ENCODE results near the gene TYSND1.
"Not testable (repeated sequence)": the region's sequence is repeated elsewhere in the genome, so short reads cannot be mapped to it uniquely, and the experiment has no call there.

Gene TYSND1, protein sequence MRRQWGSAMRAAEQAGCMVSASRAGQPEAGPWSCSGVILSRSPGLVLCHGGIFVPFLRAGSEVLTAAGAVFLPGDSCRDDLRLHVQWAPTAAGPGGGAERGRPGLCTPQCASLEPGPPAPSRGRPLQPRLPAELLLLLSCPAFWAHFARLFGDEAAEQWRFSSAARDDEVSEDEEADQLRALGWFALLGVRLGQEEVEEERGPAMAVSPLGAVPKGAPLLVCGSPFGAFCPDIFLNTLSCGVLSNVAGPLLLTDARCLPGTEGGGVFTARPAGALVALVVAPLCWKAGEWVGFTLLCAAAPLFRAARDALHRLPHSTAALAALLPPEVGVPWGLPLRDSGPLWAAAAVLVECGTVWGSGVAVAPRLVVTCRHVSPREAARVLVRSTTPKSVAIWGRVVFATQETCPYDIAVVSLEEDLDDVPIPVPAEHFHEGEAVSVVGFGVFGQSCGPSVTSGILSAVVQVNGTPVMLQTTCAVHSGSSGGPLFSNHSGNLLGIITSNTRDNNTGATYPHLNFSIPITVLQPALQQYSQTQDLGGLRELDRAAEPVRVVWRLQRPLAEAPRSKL

GRCh38 chr10:70146489-70147258 lies at the start of gene TYSND1:
Gene TYSND1 (minus strand): TSS chr10:70146700. CDS start chr10:70146586, 114 bp downstream.
- peak; percentile 86 for DNase-seq

DNA sequence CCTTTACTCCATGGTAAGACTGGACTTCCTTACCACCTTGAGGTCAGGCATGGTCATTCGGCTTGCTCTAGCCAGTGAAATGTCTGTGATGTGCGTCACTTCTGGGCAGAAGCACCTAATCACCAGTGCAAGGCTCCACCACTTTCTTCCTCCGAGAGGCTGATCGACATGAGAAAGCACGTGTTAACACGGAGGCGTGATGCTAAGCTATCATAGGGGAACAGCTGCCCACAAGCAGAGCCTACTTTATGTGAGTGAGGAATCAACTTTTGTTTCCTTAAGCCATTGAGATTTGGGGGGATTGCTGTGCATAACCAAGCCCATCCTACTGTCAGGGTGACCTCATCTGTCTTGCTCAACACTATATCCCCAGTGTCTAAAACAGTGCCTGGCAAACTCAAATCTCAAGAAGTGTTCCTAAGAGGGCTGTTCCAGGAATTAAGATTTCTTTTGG lies 46.9 kb upstream of the TYSND1 start:
- no peak for DNase-seq

- no peak for DNase-seq
Observed at GRCh38 chr10:70192326-70192968, 45.9 kb upstream of the TYSND1 start.

GRCh38 chr10:70191972-70192305 lies 45.4 kb upstream of the TYSND1 start:
- DNase-seq, result no peak

DNA sequence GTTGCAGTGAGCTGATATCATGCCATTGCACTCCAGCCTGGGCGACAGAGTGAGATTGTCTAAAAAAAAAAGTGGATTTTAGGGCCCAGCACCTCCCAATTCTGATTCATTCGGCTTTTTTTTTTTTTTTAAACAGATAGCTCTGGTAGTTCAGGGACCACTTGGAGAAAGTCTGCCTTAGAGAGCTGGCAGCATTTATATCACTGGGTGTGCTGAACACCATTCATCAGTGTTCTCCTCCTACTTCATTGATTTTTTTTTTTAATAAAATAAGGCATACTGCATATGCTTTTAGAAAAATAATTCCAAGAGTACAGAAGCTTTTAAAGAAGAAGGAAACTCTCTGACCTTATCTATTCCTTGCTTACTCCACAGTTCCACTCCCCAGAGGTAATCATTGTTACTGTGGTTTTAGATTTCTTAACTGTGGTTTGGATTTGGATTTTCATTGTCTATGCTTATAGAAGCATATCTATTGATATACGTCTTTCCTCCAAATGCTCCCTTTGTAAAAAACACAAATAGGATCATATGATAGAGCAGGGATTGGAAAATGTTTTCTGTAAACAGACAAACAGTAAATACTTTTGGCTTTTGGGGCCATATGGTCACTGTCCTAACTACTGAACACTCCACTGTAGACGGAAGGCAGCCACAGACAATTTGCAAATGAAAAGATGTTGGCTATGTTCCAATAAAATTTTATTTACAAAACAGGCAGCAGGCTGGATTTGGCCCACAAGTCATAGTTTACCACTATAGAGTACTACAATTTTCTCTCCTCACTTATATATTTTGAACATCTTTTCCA lies 44.9 kb upstream of the TYSND1 start:
- DNase-seq, result no peak

DNA sequence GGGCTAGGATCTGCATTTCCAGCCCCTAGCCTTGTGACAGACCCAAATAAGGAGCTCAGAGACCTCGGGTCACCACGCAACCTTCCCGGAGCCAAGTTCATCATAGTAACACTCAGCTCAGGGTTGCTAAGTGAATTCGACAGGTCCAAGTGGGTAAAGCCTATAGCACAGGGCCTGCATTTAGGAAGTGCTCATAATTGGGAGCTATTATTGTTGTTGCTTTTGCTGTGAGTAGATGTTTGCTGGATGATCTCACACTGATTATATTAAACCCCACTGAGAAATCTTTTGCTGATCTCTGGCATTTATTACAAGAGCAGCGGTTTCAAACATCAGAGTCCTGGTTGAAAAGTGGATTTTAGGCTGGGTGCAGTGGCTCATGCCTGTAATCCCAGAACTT lies 44.1 kb upstream of the TYSND1 start:
- DNase-seq, result no peak

DNA sequence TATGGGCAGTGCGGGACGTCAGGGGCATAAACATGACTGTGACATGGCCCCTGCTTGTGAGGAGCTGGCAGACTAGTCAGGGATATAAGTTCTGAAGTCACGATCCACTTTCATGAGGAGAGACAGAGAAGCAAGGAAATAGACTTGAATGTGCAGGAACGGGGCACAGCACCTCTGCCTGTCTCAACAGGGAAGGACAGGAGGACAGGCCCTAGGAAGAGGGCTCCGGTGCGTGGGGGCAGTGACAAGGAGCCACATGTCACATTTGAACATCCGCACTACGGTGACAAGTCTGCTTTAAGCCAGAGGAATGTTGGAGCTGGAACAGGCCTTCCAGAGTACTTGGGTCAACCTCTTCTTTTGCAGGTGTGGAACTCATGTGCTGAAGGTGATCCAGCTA lies 43.6 kb upstream of the TYSND1 start:
- no peak for DNase-seq

DNA sequence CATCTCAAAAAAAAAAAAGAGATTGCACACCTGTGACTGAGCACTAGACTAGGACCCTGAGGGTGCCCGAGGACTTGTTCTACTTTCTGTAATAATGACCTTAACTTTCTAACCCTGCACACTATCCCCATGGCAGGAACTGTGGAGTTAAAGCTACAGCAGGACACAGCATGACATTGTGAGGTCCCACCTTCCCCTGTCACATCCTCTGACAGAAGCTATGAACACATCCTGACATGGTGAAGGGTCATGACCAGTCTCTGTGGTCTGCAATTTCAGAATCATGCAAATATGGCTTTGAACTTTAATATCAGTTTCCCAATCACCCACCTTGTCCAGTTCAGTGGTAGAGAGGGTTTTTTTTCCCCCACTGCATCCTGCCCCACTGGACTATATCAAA lies 42.3 kb upstream of the TYSND1 start:
- no peak for DNase-seq

- DNase-seq, result no peak
Observed at GRCh38 chr10:70186571-70186970, 40.1 kb upstream of the TYSND1 start.

GRCh38 chr10:70186090-70186489 lies 39.6 kb upstream of the TYSND1 start:
- DNase-seq, result no peak

DNA sequence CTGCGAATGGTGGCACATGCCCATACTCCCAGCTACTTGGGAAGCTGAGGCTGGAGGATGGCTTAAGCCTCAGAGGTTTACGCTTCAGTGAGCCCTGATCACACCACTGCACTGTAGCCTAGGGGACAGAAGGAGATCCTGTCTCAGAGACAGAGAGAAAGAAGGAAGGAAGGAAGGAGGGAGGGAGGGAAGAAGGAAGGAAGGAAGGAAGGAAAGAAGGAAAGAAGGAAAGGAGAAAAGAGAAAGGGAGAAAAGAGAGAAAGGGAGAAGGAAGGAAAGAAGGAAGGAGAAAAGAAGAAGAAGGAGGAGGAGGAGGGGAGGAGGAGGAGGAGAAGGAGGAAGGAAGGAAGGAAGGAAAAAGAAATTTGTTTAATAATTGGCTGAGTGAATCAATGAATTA lies 36.8 kb upstream of the TYSND1 start:
- DNase-seq, result no peak

- not testable (repeated sequence) for DNase-seq
Observed at GRCh38 chr10:70179209-70179608, 32.7 kb upstream of the TYSND1 start.

- DNase-seq, result no peak
Observed at GRCh38 chr10:70178139-70178725, 31.7 kb upstream of the TYSND1 start.

DNA sequence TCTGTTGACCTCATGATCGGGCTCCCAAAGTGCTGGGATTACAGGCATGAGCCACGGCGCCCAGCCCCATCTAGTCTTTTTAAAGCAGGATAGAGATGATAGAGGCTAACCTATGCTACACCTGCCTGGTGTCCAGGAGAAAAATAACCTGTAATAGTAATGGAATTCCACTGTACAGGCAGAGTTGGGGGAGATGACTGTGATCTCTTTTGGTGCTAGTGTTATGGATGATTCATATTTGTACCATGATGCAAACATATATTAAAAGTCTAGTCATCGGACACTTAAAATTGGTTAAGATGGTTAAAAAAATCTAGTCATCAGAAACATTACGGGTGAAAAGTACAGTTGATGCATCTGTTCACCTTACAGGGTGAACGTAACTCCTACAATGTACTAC lies 29.9 kb upstream of the TYSND1 start:
- DNase-seq, result no peak

DNA sequence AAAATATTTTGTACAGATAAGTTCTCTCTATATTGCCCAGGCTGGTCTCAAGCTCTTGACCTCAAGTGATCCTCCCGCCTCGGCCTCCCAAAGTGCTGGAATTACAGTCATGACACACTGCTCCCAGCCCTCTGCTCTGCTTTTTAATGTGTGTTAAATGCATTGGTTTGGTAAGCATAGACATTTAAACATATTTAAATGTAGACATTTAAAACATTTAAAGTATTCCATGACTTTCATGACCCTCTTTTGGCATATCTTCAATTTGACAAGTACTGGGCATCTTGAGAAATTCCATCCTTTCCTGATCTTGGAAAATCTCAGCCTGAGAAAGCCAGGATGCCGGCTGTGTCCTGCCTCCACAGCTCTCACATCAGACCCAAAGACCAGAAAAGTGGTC lies 29.0 kb upstream of the TYSND1 start:
- no peak for DNase-seq

GRCh38 chr10:70174058-70174741 lies 27.7 kb upstream of the TYSND1 start:
- no peak for DNase-seq

GRCh38 chr10:70169649-70170364 lies 23.3 kb upstream of the TYSND1 start:
- DNase-seq, result no peak

DNA sequence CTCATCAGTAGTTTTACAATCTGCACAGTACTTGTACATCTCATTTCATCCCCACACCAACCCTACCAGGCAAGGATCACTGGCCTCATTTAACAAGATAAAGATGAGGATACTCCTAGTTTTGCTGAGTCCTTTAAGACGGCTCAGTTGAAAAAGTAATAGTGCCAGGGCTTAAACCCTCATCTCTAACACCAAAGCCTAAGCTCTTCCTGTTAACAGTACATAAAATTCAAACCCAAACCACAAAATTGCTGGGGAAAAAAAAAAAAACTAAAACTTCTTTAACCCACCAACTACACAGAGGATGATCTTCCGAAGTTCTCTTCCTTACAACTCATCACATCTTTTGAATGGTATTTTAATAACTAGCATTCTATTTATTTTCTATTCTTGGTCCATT lies 22.5 kb upstream of the TYSND1 start:
- no peak for DNase-seq

- no peak for DNase-seq
Observed at GRCh38 chr10:70167246-70167645, 20.7 kb upstream of the TYSND1 start.

DNA sequence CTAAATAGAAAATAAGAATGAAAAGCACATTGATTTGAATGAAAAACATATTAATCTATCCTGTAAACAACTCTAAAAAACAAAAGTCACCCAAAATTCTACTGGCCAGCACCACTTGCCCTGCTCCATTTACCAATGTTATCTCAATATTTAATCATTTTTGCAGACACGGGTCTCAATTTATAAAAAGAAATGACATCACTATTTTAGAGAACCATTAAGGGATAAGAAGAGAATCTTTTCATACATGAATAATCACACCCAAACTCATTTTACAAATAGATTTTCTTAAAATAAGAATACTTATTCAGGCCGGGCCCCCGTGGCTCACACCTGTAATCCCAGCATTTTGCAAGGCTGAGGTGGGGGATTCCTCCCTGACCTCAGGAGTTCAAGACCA lies 19.9 kb upstream of the TYSND1 start:
- DNase-seq, result no peak

- DNase-seq, result no peak
Observed at GRCh38 chr10:70164163-70164562, 17.7 kb upstream of the TYSND1 start.
